HepG2 (cell line): ENCODE data around the gene MYADML2. TPM values are rescaled to one million over a fixed set of nuclear protein-coding genes. Genes with fewer than 3 reads are reported as not detected.

ENCODE experiments used
- ARID4A ChIP-seq: sonication (generic); formaldehyde crosslinking; IDR thresholded peaks from 2 replicates; pipeline ENCODE4 v1.5.0; 2020; ENCODE audit warnings: mild to moderate bottlenecking, missing genetic modification reagents, borderline replicate concordance
- BCL3 ChIP-seq: sonication (generic); formaldehyde crosslinking; IDR thresholded peaks from 2 replicates; pipeline ENCODE4 v1.5.1; 2020; ENCODE audit warnings: mild to moderate bottlenecking, missing genetic modification reagents, moderate library complexity
- BHLHE40 ChIP-seq: IDR thresholded peaks from 2 replicates; pipeline ENCODE4 v1.6.1; 2011; ENCODE audit warnings: low read length, improper control_type of control experiment
- CTCF ChIP-seq: sonication (generic); formaldehyde crosslinking; IDR thresholded peaks from 2 replicates; pipeline ENCODE4 v1.5.0; 2020; ENCODE audit warnings: mild to moderate bottlenecking, missing genetic modification reagents, moderate library complexity
- GATAD2A ChIP-seq: IDR thresholded peaks from 2 replicates; pipeline ENCODE4 v1.6.1; 2016
- HNF4A ChIP-seq: sonication (generic); formaldehyde crosslinking; IDR thresholded peaks from 2 replicates; pipeline ENCODE4 v1.4.0; 2020; ENCODE audit warnings: missing genetic modification reagents
- HOXA3 ChIP-seq: sonication (generic); formaldehyde crosslinking; IDR thresholded peaks from 2 replicates; pipeline ENCODE4 v1.5.0; 2020; ENCODE audit warnings: missing genetic modification reagents
- NRL ChIP-seq: sonication (generic); formaldehyde crosslinking; IDR thresholded peaks from 2 replicates; pipeline ENCODE4 v1.5.0; 2020; ENCODE audit warnings: missing genetic modification reagents, mild to moderate bottlenecking, moderate library complexity, borderline replicate concordance
- PAF1 ChIP-seq: IDR thresholded peaks from 2 replicates; pipeline ENCODE4 v1.6.1; 2016; ENCODE audit warnings: missing genetic modification reagents, missing compliant biosample characterization
- RBFOX2 ChIP-seq: fragments of 200-400 bp; formaldehyde crosslinking; IDR thresholded peaks from 2 replicates; pipeline ENCODE4 v1.6.1; 2017; ENCODE audit warnings: low read depth, mild to moderate bottlenecking, low read length
- RXRA ChIP-seq: sonication (generic); formaldehyde crosslinking; IDR thresholded peaks from 2 replicates; pipeline ENCODE4 v1.5.1; 2020; ENCODE audit warnings: missing genetic modification reagents
- ZBTB37 ChIP-seq: sonication (generic); formaldehyde crosslinking; IDR thresholded peaks from 2 replicates; pipeline ENCODE4 v1.4.0; 2020; ENCODE audit warnings: mild to moderate bottlenecking, missing genetic modification reagents
- ZFX ChIP-seq: sonication (generic); formaldehyde crosslinking; IDR thresholded peaks from 2 replicates; pipeline ENCODE4 v1.4.0; 2020; ENCODE audit warnings: mild to moderate bottlenecking, low read depth, missing genetic modification reagents, moderate library complexity
- ZNF280B ChIP-seq: sonication (generic); formaldehyde crosslinking; IDR thresholded peaks from 2 replicates; pipeline ENCODE4 v1.5.0; 2020; ENCODE audit warnings: missing genetic modification reagents, mild to moderate bottlenecking, borderline replicate concordance
- ZNF766 ChIP-seq: sonication (generic); formaldehyde crosslinking; IDR thresholded peaks from 2 replicates; pipeline ENCODE4 v1.5.0; 2020; ENCODE audit warnings: missing genetic modification reagents, borderline replicate concordance
- ZSCAN31 ChIP-seq: sonication (generic); formaldehyde crosslinking; IDR thresholded peaks from 2 replicates; pipeline ENCODE4 v1.5.0; 2020; ENCODE audit warnings: low read depth, mild to moderate bottlenecking, missing genetic modification reagents
- polyA plus RNA-seq, 8 experiments: library from polyadenylated mRNA; depleted of rRNA in 3 of 8; stranded (reverse) in 7 of 8; unstranded in 1 of 8; fragments of >200 nt; fragmentation: Illumina TruSeq in 4 of 8; extraction: Trizol in 4 of 8; gene quantifications; 2 replicates each; pipeline versions ENCODE4 v1.2.1 to v1.2.3, GENCODE V29; 2011 to 2016; ENCODE audit warnings: low read depth in 4 of 8, missing spikeins in 1 of 8, mixed read lengths in 1 of 8; ENCODE audit not compliant: insufficient read depth in 1 of 8
- total RNA-seq, 5 experiments: library from RNA; depleted of rRNA; stranded (reverse); fragments of >200 nt; fragmentation: Illumina TruSeq; extraction: Trizol; gene quantifications; 2 replicates each; pipeline ENCODE4 v1.2.3, GENCODE V29; 2016; ENCODE audit warnings: low read depth in 1 of 5

MYADML2 gene
- total and polyA plus RNA-seq, 2 of the 13 experiments (the other 11 are each of a cell fraction or from before 2014, with no cell fraction given): not detected

- TF ChIP-seq ARID4A (peak; percentile 54; the same call in 1 of the 2 replicates), BCL3 (CRISPR knock-in tag) (peak; percentile 25; the same call in 1 of the 2 replicates), HOXA3 (CRISPR knock-in tag) (peak; percentile 49; the same call in 1 of the 2 replicates), NRL (peak; percentile 14; the same call in 1 of the 2 replicates), ZNF280B (CRISPR knock-in tag) (peak; percentile 40; the same call in 1 of the 2 replicates), CTCF (CRISPR knock-in tag) (0 out of 2 replicates have a peak, but pooled peaks have one; percentile 7), GATAD2A (CRISPR knock-in tag) (peak; percentile 54; the same call in 1 of the 2 replicates), BHLHE40 (peak; percentile 96), RBFOX2 (peak; percentile 75), ZSCAN31 (no peak), ZBTB37 (CRISPR knock-in tag) (0 out of 2 replicates have a peak, but pooled peaks have one; percentile 39), RXRA (CRISPR knock-in tag) (peak; percentile 43), HNF4A (peak; percentile 64), ZNF766 (CRISPR knock-in tag) (no peak), PAF1 (CRISPR knock-in tag) (no peak), ZFX (CRISPR knock-in tag) (peak; percentile 36; the same call in 1 of the 2 replicates)
Observed at GRCh38 chr17:81978524-81979298, 31.7 kb upstream of the MYADML2 start (continued).
